Vagina (tissue), 2 donors: Measurements from ENCODE around the gene SMC4.

Experiments
- POLR2A ChIP-seq, 2 donors: fragments of 450-650 bp; IDR thresholded peaks; one replicate each; pipeline ENCODE4 v1.6.1; 2017; ENCODE audit warnings: antibody characterized with exemption in 2 of 2, mild to moderate bottlenecking in 2 of 2, moderate library complexity in 2 of 2
- POLR2AphosphoS5 ChIP-seq, 2 donors: sonication (generic); formaldehyde crosslinking; IDR thresholded peaks; one replicate each; pipeline ENCODE4 v1.9.0; 2017; ENCODE audit warnings: antibody characterized with exemption in 2 of 2, mild to moderate bottlenecking in 2 of 2, low read depth in 1 of 2; ENCODE audit not compliant: insufficient read depth in 1 of 2
- TF ChIP-seq, protein P1 (sequence below), 3 experiments: fragments of 450-650 bp in 2 of 3; fragments of 200-600 bp in 1 of 3; sonication (generic) in 1 of 3; IDR thresholded peaks; one replicate each; pipeline ENCODE4 v1.5.1; 2017 to 2019; ENCODE audit warnings: antibody characterized with exemption in 3 of 3, mild to moderate bottlenecking in 2 of 3, moderate library complexity in 2 of 3

DNA sequence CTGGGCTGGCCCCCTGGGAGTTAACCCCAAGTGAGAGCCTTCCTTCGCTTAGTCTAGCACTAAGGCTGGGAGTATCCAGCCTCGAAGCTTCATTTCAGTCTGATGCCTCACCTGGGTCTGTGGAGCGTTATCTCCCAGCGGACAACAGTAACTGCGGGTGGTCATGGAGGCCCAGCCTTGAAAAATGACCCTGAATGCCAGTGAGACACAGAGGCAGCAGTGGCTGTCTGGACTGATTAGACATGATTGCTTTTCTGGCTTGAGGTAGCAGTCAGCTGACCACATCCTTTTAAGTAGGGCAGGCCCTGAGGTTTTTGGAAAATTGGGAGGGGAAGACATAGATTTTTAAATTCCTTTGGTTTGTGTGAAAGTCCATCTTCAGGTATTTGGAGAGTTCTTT, 78.3 kb downstream of the SMC4 start:
- TF ChIP-seq, protein P1, sequence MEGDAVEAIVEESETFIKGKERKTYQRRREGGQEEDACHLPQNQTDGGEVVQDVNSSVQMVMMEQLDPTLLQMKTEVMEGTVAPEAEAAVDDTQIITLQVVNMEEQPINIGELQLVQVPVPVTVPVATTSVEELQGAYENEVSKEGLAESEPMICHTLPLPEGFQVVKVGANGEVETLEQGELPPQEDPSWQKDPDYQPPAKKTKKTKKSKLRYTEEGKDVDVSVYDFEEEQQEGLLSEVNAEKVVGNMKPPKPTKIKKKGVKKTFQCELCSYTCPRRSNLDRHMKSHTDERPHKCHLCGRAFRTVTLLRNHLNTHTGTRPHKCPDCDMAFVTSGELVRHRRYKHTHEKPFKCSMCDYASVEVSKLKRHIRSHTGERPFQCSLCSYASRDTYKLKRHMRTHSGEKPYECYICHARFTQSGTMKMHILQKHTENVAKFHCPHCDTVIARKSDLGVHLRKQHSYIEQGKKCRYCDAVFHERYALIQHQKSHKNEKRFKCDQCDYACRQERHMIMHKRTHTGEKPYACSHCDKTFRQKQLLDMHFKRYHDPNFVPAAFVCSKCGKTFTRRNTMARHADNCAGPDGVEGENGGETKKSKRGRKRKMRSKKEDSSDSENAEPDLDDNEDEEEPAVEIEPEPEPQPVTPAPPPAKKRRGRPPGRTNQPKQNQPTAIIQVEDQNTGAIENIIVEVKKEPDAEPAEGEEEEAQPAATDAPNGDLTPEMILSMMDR (IDR thresholded peaks at IDR 0.05) = no peak
- TF ChIP-seq POLR2A (IDR thresholded peaks at IDR 0.05) (no peak), POLR2AphosphoS5 (IDR thresholded peaks at IDR 0.05; ENCODE audit: insufficient read depth in 1 of 2, low read depth in 1 of 2) (no peak)
